ENCODE results near the gene TTLL4.

DNA sequence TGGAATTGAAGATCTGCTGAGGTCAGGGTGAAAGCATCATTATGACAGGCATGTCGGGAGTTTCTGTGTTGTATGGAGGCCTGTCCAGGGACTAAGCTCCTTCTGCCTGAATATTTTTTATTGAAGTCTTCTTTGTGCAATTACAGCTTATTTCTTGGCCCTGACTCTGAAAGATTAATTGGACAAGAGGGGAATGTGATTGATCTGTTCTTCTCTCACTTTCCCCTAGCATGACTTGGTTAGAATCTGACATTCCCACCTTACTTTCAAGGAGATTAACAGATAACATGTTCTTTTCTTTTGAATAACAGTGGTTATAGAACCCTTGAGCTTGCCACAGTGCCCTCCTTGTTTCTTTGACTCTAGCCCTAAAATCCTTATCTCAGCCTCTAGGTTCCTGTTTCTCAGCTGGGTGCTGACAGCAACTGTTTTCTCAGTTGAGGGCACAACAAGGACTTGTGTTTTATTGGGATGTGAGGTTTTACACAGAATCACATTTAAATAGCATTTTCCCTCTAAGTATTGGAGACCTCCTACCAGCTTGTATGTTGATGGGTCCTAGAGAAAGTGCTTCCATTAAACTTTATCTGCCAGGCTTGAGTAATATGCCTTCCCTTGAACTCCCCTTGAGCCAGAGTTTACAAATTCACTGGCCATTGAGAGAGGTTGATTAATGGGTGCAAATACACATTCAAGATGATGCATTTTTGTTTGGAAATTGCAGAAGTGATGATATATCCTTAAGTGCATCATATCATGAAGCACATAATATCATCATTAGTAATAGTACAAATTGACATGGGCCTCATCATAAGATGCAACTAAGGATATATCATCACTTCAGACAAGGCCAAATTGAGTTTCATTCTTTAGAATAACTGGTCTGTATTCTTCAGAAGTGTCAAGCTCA, 12.5 kb downstream of the TTLL4 start:
- TF ChIP-seq, protein P1, sequence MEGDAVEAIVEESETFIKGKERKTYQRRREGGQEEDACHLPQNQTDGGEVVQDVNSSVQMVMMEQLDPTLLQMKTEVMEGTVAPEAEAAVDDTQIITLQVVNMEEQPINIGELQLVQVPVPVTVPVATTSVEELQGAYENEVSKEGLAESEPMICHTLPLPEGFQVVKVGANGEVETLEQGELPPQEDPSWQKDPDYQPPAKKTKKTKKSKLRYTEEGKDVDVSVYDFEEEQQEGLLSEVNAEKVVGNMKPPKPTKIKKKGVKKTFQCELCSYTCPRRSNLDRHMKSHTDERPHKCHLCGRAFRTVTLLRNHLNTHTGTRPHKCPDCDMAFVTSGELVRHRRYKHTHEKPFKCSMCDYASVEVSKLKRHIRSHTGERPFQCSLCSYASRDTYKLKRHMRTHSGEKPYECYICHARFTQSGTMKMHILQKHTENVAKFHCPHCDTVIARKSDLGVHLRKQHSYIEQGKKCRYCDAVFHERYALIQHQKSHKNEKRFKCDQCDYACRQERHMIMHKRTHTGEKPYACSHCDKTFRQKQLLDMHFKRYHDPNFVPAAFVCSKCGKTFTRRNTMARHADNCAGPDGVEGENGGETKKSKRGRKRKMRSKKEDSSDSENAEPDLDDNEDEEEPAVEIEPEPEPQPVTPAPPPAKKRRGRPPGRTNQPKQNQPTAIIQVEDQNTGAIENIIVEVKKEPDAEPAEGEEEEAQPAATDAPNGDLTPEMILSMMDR (IDR thresholded peaks at IDR 0.05; ENCODE audit: low read length) = no peak
- no peak for TF ChIP-seq EZH2 (IDR thresholded peaks at IDR 0.05; ENCODE audit: borderline replicate concordance, low read length)
